GM19043 (cell line): ENCODE results near the gene ALDH3A1.

Experiments used
- ATAC-seq: cut with Tn5 transposase; IDR thresholded peaks from one replicate; pipeline ENCODE4 v1.9.1; 2021; ENCODE audit warnings: low read depth; ENCODE audit not compliant: unreplicated experiment

The ALDH3A1 gene

GRCh38 chr17:19720631-19721426 lies 27.3 kb downstream of the ALDH3A1 start:
- no peak for ATAC-seq

- no peak for ATAC-seq
Measured at GRCh38 chr17:19720210-19720475, 28.0 kb downstream of the ALDH3A1 start.

- no peak for ATAC-seq
Measured at GRCh38 chr17:19719355-19720209, 28.5 kb downstream of the ALDH3A1 start.

- ATAC-seq = no peak
Measured at GRCh38 chr17:19718613-19719354, 29.3 kb downstream of the ALDH3A1 start.

GRCh38 chr17:19718041-19718612 lies 30.0 kb downstream of the ALDH3A1 start:
- no peak for ATAC-seq

GRCh38 chr17:19717411-19717908 lies 30.6 kb downstream of the ALDH3A1 start:
- ATAC-seq = no peak

GRCh38 chr17:19717031-19717360 lies 31.1 kb downstream of the ALDH3A1 start:
- ATAC-seq = no peak

- ATAC-seq = no peak
Measured at GRCh38 chr17:19716108-19717030, 31.7 kb downstream of the ALDH3A1 start, which contains the start of gene SLC47A2. Gene SLC47A2, minus strand, starts transcription at chr17:19716584. Its CDS starts 29 bp downstream, at chr17:19716555.

- ATAC-seq = no peak
Measured at GRCh38 chr17:19714542-19715411, 33.3 kb downstream of the ALDH3A1 start.

GRCh38 chr17:19713901-19714361 lies 34.2 kb downstream of the ALDH3A1 start:
- ATAC-seq = no peak

- no peak for ATAC-seq
Measured at GRCh38 chr17:19713462-19713861, 34.6 kb downstream of the ALDH3A1 start.

- ATAC-seq = no peak
Measured at GRCh38 chr17:19712436-19713004, 35.6 kb downstream of the ALDH3A1 start.

- no peak for ATAC-seq
Measured at GRCh38 chr17:19709841-19710240, 38.3 kb downstream of the ALDH3A1 start.

GRCh38 chr17:19708431-19709175 lies 39.5 kb downstream of the ALDH3A1 start:
- no peak for ATAC-seq

GRCh38 chr17:19707728-19708221 lies 40.3 kb downstream of the ALDH3A1 start:
- no peak for ATAC-seq

- ATAC-seq = no peak
Measured at GRCh38 chr17:19706791-19707727, 41.0 kb downstream of the ALDH3A1 start.
